H9 (cell line): ENCODE results near the gene SF1. TPM values are rescaled to one million over a fixed set of nuclear protein-coding genes. Genes with fewer than 3 reads are reported as not detected.
A peak's percentile ranks its signal among the peaks of the same experiment; 100 is the strongest.

Experiments
- DNase-seq: peaks from one replicate; pipeline ENCODE4 v3.0.0-alpha.2; 2017
- H2AFZ ChIP-seq: one replicate; pipeline ENCODE4 v1.6.1; 2013; ENCODE audit warnings: mild to moderate bottlenecking, low read length, control low read depth, moderate library complexity
- H2AK5ac ChIP-seq: 2 replicates; pipeline ENCODE4 v1.6.1; 2013; ENCODE audit warnings: low read length, control low read depth, mixed read lengths; ENCODE audit not compliant: insufficient read length
- H2BK120ac ChIP-seq: one replicate; pipeline ENCODE4 v1.6.1; 2013; ENCODE audit warnings: low read depth, mild to moderate bottlenecking, low read length, control low read depth, inconsistent platforms; ENCODE audit not compliant: poor library complexity, severe bottlenecking
- H2BK12ac ChIP-seq: 2 replicates; pipeline ENCODE4 v1.6.1; 2013; ENCODE audit warnings: low read length, control low read depth, mixed read lengths, low read depth; ENCODE audit not compliant: insufficient read length
- H2BK15ac ChIP-seq: 2 replicates; pipeline ENCODE4 v1.6.1; 2013; ENCODE audit warnings: low read depth, low read length, control low read depth
- H2BK20ac ChIP-seq: one replicate; pipeline ENCODE4 v1.6.1; 2013; ENCODE audit warnings: low read depth, mild to moderate bottlenecking, low read length, control low read depth, inconsistent platforms; ENCODE audit not compliant: poor library complexity, severe bottlenecking
- H2BK5ac ChIP-seq: 2 replicates; pipeline ENCODE4 v1.6.1; 2013; ENCODE audit warnings: low read length, control low read depth, mixed read lengths; ENCODE audit not compliant: insufficient read length
- H3K14ac ChIP-seq: 2 replicates; pipeline ENCODE4 v1.6.1; 2013; ENCODE audit warnings: low read length, control low read depth; ENCODE audit not compliant: insufficient read depth
- H3K18ac ChIP-seq: 2 replicates; pipeline ENCODE4 v1.6.1; 2013; ENCODE audit warnings: low read depth, mild to moderate bottlenecking, mixed read lengths, low read length, control low read depth; ENCODE audit not compliant: insufficient read length
- H3K23ac ChIP-seq: 2 replicates; pipeline ENCODE4 v1.6.1; 2013; ENCODE audit warnings: low read length, control low read depth, mixed read lengths, low read depth; ENCODE audit not compliant: insufficient read length
- H3K23me2 ChIP-seq: 2 replicates; pipeline ENCODE4 v1.6.1; 2013; ENCODE audit warnings: low read depth, mild to moderate bottlenecking, mixed read lengths, low read length, control low read depth; ENCODE audit not compliant: insufficient read length, poor library complexity, severe bottlenecking
- H3K27ac ChIP-seq: 2 replicates; pipeline ENCODE4 v1.5.1; 2013; ENCODE audit warnings: low read length, control low read depth, mixed read lengths, low read depth; ENCODE audit not compliant: insufficient read length
- H3K27me3 ChIP-seq: 2 replicates; pipeline ENCODE4 v1.6.1; 2013; ENCODE audit warnings: low read length, control low read depth, inconsistent platforms; ENCODE audit not compliant: insufficient read depth
- H3K4ac ChIP-seq: 2 replicates; pipeline ENCODE4 v1.6.1; 2013; ENCODE audit warnings: low read depth, mild to moderate bottlenecking, control low read depth, inconsistent platforms, low read length, moderate library complexity
- H3K4me1 ChIP-seq: 2 replicates; pipeline ENCODE4 v1.6.1; 2013; ENCODE audit warnings: low read length, control low read depth, inconsistent platforms; ENCODE audit not compliant: insufficient read depth
- H3K4me2 ChIP-seq: 2 replicates; pipeline ENCODE4 v1.6.1; 2013; ENCODE audit warnings: low read length, control low read depth, mixed read lengths; ENCODE audit not compliant: insufficient read length, insufficient read depth
- H3K56ac ChIP-seq: 2 replicates; pipeline ENCODE4 v1.6.1; 2013; ENCODE audit warnings: low read depth, mild to moderate bottlenecking, mixed read lengths, low read length, control low read depth; ENCODE audit not compliant: insufficient read length
- H3K79me1 ChIP-seq: 2 replicates; pipeline ENCODE4 v1.6.1; 2013; ENCODE audit warnings: low read depth, mild to moderate bottlenecking, moderate library complexity, low read length, control low read depth, inconsistent platforms; ENCODE audit not compliant: insufficient read depth, poor library complexity, severe bottlenecking
- H3K79me2 ChIP-seq: 2 replicates; pipeline ENCODE4 v1.6.1; 2013; ENCODE audit warnings: low read length, control low read depth, inconsistent platforms; ENCODE audit not compliant: insufficient read depth
- H3K9ac ChIP-seq: 2 replicates; pipeline ENCODE4 v1.6.1; 2013; ENCODE audit warnings: low read length, control low read depth, mixed read lengths; ENCODE audit not compliant: insufficient read length; ENCODE audit errors: extremely low read depth
- H3K9me3 ChIP-seq: one replicate; pipeline ENCODE4 v1.6.1; 2013; ENCODE audit warnings: low read depth, low read length, inconsistent platforms; ENCODE audit not compliant: control insufficient read depth
- H3T11ph ChIP-seq: one replicate; pipeline ENCODE4 v1.6.1; 2013; ENCODE audit warnings: mild to moderate bottlenecking, low read length, control low read depth, inconsistent platforms
- H4K20me1 ChIP-seq: one replicate; pipeline ENCODE4 v1.6.1; 2013; ENCODE audit not compliant: control insufficient read depth, insufficient read length, insufficient read depth
- H4K5ac ChIP-seq: 2 replicates; pipeline ENCODE4 v1.6.1; 2013; ENCODE audit warnings: low read depth, mild to moderate bottlenecking, mixed read lengths, low read length, control low read depth; ENCODE audit not compliant: insufficient read length
- H4K8ac ChIP-seq: replicated peaks from 2 replicates; pipeline ENCODE4 v1.6.1; 2013; ENCODE audit warnings: low read length, control low read depth, mixed read lengths, low read depth; ENCODE audit not compliant: insufficient read length
- H4K91ac ChIP-seq: 2 replicates; pipeline ENCODE4 v1.6.1; 2013; ENCODE audit warnings: low read depth, mild to moderate bottlenecking, moderate library complexity, mixed read lengths, low read length, control low read depth; ENCODE audit not compliant: insufficient read length
- H3K27ac Mint-ChIP-seq, 3 experiments: 2 replicates in 2 of 3; 3 replicates in 1 of 3; pipeline ENCODE4 v1.8.0; 2020 to 2021; ENCODE audit warnings: mixed read lengths in 3 of 3, mild to moderate bottlenecking in 1 of 3, moderate library complexity in 1 of 3
- H3K27me3 Mint-ChIP-seq: 2 replicates; pipeline ENCODE4 v1.8.0; 2021; ENCODE audit warnings: low read depth, mild to moderate bottlenecking, moderate library complexity, mixed read lengths
- H3K36me3 Mint-ChIP-seq, 3 experiments: 2 replicates in 2 of 3; 3 replicates in 1 of 3; pipeline ENCODE4 v1.8.0; 2020 to 2021; ENCODE audit warnings: low read depth in 3 of 3, mixed read lengths in 3 of 3; ENCODE audit not compliant: insufficient read depth in 1 of 3
- H3K4me1 Mint-ChIP-seq, 2 experiments: 2 replicates each; pipeline ENCODE4 v1.8.0; 2020; ENCODE audit warnings: mixed read lengths in 2 of 2
- H3K4me3 Mint-ChIP-seq, 2 experiments: 2 replicates in 1 of 2; 3 replicates in 1 of 2; pipeline ENCODE4 v1.8.0; 2020 to 2021; ENCODE audit warnings: mild to moderate bottlenecking in 2 of 2, mixed read lengths in 2 of 2, moderate library complexity in 1 of 2
- H3K9me3 Mint-ChIP-seq, 2 experiments: 2 replicates in 1 of 2; 3 replicates in 1 of 2; pipeline ENCODE4 v1.8.0; 2020; ENCODE audit warnings: mild to moderate bottlenecking in 2 of 2, mixed read lengths in 2 of 2, moderate library complexity in 1 of 2
- CTCF ChIP-seq: fragments of 200-600 bp; sonication (generic); conservative IDR thresholded peaks from 3 replicates; pipeline ENCODE4 v1.8.0; 2021; ENCODE audit warnings: antibody characterized with exemption, mild to moderate bottlenecking
- whole genome bisulfite sequencing: extraction: QIAGEN DNeasy Blood & Tissue Kit; methylation state at CpG from one replicate; pipeline ENCODE4 v1.1.7; 2013; ENCODE audit warnings: missing lambda C conversion rate, low lambda C conversion rate, mixed read lengths; ENCODE audit not compliant: insufficient read length; ENCODE audit errors: extremely low coverage; 5-methylcytosine and 5-hydroxymethylcytosine counted together
- total RNA-seq: library from RNA; stranded (reverse); gene quantifications from 2 replicates; pipeline ENCODE4 v1.2.1, GENCODE V29; 2021

SF1 gene
- total RNA-seq, 1 experiment from 2014 or later = 528 TPM

DNA sequence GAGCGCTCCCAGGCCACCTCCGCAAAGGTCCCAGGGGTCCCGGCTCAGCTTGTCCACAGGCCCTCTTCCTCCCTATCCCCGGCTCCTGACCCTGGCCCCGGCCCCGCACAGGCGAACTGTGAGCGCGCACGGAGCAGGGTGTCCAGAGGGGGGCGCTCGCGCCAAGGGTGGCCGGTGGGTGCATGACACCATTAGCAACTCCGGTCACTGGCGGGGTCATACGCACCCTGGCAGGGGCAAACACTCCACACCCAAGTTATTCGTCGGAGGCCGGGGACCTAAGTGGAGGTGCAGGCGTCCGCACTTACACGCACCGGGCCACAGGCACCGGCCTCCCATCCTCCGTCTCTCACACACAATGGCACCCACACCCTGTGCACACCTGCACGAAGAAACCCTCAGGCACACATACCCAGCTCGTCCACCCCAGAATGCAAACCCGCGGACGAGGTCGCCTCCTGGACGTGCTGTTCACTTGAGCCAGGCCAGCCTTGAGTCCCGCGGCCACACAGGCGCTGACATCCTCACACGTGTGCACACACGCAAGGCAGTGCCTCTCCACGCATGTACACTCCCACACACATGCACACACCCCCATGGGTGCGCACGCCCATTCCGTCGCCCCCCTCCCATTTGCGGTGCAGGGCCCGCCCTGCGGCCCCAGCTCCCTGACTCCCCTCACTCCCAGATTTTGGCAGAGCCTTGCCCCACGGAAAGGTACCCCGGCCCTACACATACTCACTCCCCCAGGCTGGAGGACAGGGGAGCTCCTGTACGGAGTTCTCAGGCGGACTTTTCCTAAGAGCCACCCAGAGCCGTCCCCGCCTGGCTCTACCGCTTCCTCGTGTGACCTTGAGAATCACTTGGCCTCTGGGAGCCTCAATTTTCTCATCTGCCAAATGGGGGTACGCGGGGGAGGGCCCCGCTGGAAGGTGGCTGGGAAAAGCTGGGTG, 34.5 kb downstream of the SF1 start, which contains the start of gene RASGRP2:
Gene RASGRP2, minus strand, starts transcription at position 552 of the 953 bp plus-strand sequence. CDS start 1,276 bp downstream, outside the sequence.
- Histone ChIP-seq H3K4ac (no peak within 1 kb of the TSS), H3K79me2 (no peaks in the 10 kb centered on the region), H4K5ac (no peak within 1 kb of the TSS), H3K9ac (no peak within 1 kb of the TSS), H3K14ac (no peak within 1 kb of the TSS; the same call in 1 of the 2 replicates), H3K9me3 (no peaks in the 10 kb centered on the region), H2BK15ac (no peak within 1 kb of the TSS), H3K4me1 (no peaks in the 10 kb centered on the region; the same call in 1 of the 2 replicates), H3K23me2 (peaks cover 43% of the 10 kb centered on the region), H3K27ac (no peak within 1 kb of the TSS), H4K8ac (no peak within 1 kb of the TSS), H3K18ac (peak within 1 kb of the TSS; percentile 13), H3K23ac (no peak within 1 kb of the TSS), H3T11ph (no peak within 1 kb of the TSS), H2BK12ac (no peak within 1 kb of the TSS), H3K27me3 (peaks cover 1% of the 10 kb centered on the region; the same call in 1 of the 2 replicates), H3K79me1 (no peaks in the 10 kb centered on the region), H2BK5ac (no peak within 1 kb of the TSS), H4K20me1 (no peaks in the 10 kb centered on the region), H2BK20ac (no peak within 1 kb of the TSS), H2AK5ac (no peak within 1 kb of the TSS), H3K56ac (no peak within 1 kb of the TSS), H2BK120ac (no peak within 1 kb of the TSS), H4K91ac (no peak within 1 kb of the TSS), H2AFZ (no peak within 1 kb of the TSS), H3K4me2 (peak within 1 kb of the TSS; percentile 91)
- no peak within 1 kb of the TSS for H3K27ac Mint-ChIP-seq
- peak; percentile 85 for DNase-seq
- H3K4me1 Mint-ChIP-seq = peaks cover 40 to 42% of the 10 kb centered on the region in 2 experiments
- peak within 1 kb of the TSS; percentile 66 to 80 for H3K4me3 Mint-ChIP-seq
- TF ChIP-seq CTCF = peak; percentile 84
- H3K27me3 Mint-ChIP-seq = peaks cover 57% of the 10 kb centered on the region
- peaks cover 0 to 6% (median 0%) of the 10 kb centered on the region in 3 experiments; a peak in 1 of 7 replicates for H3K36me3 Mint-ChIP-seq
- no CpG with 5 or more reads among the region's 57 CpGs for WGBS
- no peaks in the 10 kb centered on the region for H3K9me3 Mint-ChIP-seq
